Loucy (cell line): ENCODE results near the gene SIAH3.

Experiments used
- H2AFZ ChIP-seq: fragments of 200-600 bp; sonication (generic); 2 replicates; pipeline ENCODE4 v1.6.0; 2016; ENCODE audit warnings: antibody characterized with exemption, mild to moderate bottlenecking, low read length, moderate library complexity
- H3F3A ChIP-seq: fragments of 200-600 bp; 2 replicates; pipeline ENCODE4 v1.6.0; 2016; ENCODE audit warnings: antibody characterized with exemption, low read depth, mild to moderate bottlenecking
- H3K27me3 ChIP-seq: fragments of 200-600 bp; sonication (generic); 2 replicates; pipeline ENCODE4 v1.6.1; 2014; ENCODE audit warnings: low read length, mild to moderate bottlenecking; ENCODE audit not compliant: insufficient read depth, poor library complexity, severe bottlenecking
- H3K36me3 ChIP-seq: fragments of 200-600 bp; sonication (generic); 2 replicates; pipeline ENCODE4 v1.6.1; 2016; ENCODE audit warnings: low read length; ENCODE audit not compliant: insufficient read depth
- H3K4me1 ChIP-seq: fragments of 200-600 bp; sonication (generic); 2 replicates; pipeline ENCODE4 v1.5.1; 2014; ENCODE audit warnings: low read length, mild to moderate bottlenecking; ENCODE audit not compliant: insufficient read depth, poor library complexity, severe bottlenecking
- H3K4me2 ChIP-seq: fragments of 200-600 bp; sonication (generic); 2 replicates; pipeline ENCODE4 v1.6.0; 2014; ENCODE audit warnings: antibody characterized with exemption, low read length, low read depth, mild to moderate bottlenecking; ENCODE audit not compliant: poor library complexity, severe bottlenecking
- H3K4me3 ChIP-seq: fragments of 200-600 bp; sonication (generic); 2 replicates; pipeline ENCODE4 v1.5.1; 2014; ENCODE audit warnings: low read length, mild to moderate bottlenecking, mixed read lengths; ENCODE audit not compliant: poor library complexity, severe bottlenecking
- H3K79me2 ChIP-seq: fragments of 200-600 bp; sonication (generic); 2 replicates; pipeline ENCODE4 v1.6.1; 2014; ENCODE audit warnings: low read length; ENCODE audit not compliant: insufficient read depth
- H3K9ac ChIP-seq: fragments of 200-600 bp; sonication (generic); 2 replicates; pipeline ENCODE4 v1.6.0; 2014; ENCODE audit warnings: mild to moderate bottlenecking, low read depth, low read length, moderate library complexity; ENCODE audit not compliant: poor library complexity, severe bottlenecking
- H3K9me2 ChIP-seq: fragments of 200-600 bp; sonication (generic); replicated peaks from 2 replicates; pipeline ENCODE4 v1.6.1; 2016; ENCODE audit warnings: low read depth, low read length, mixed read lengths
- H3K9me3 ChIP-seq: fragments of 200-600 bp; sonication (generic); 2 replicates; pipeline ENCODE4 v1.6.1; 2014; ENCODE audit warnings: mild to moderate bottlenecking, antibody characterized with exemption, low read length, low read depth; ENCODE audit not compliant: insufficient read depth
- H4K20me1 ChIP-seq: fragments of 200-600 bp; sonication (generic); 2 replicates; pipeline ENCODE4 v1.6.0; 2014; ENCODE audit warnings: antibody characterized with exemption, low read length, mild to moderate bottlenecking; ENCODE audit not compliant: insufficient read depth, poor library complexity, severe bottlenecking
- CTCF ChIP-seq: fragments of 200-600 bp; sonication (generic); conservative IDR thresholded peaks from 2 replicates; pipeline ENCODE4 v1.5.1; 2014; ENCODE audit warnings: mild to moderate bottlenecking, antibody characterized with exemption, low read length
- EZH2phosphoT487 ChIP-seq: fragments of 200-600 bp; IDR thresholded peaks from 2 replicates; pipeline ENCODE4 v1.6.1; 2018; ENCODE audit warnings: antibody characterized with exemption, mild to moderate bottlenecking, moderate library complexity, borderline replicate concordance

SIAH3 gene

GRCh38 chr13:45809801-45810394 lies 41.7 kb downstream of the SIAH3 start:
- Histone ChIP-seq H4K20me1 (no peaks in the 10 kb centered on the region), H3K4me2 (no peak overlapping the region)

GRCh38 chr13:45808925-45809324 lies 42.6 kb downstream of the SIAH3 start:
- H4K20me1 ChIP-seq, result no peaks in the 10 kb centered on the region
- H3K9me2 ChIP-seq, result no peaks in the 10 kb centered on the region
- H3K79me2 ChIP-seq, result no peaks in the 10 kb centered on the region
- no peak overlapping the region for H3K4me3 ChIP-seq
- H3F3A ChIP-seq, result no peaks in the 10 kb centered on the region
- no peak overlapping the region for H2AFZ ChIP-seq
- H3K4me2 ChIP-seq, result no peak overlapping the region
- H3K4me1 ChIP-seq, result no peaks in the 10 kb centered on the region
- no peaks in the 10 kb centered on the region for H3K36me3 ChIP-seq
- H3K9ac ChIP-seq, result no peak overlapping the region
- no peak for TF ChIP-seq EZH2phosphoT487
- H3K9me3 ChIP-seq, result no peaks in the 10 kb centered on the region
- no peaks in the 10 kb centered on the region for H3K27me3 ChIP-seq

More at GRCh38 chr13:45809801-45810394, 41.7 kb downstream of the SIAH3 start:
- no peaks in the 10 kb centered on the region for H3F3A ChIP-seq
- H3K9ac ChIP-seq, result no peak overlapping the region
- no peaks in the 10 kb centered on the region for H3K36me3 ChIP-seq
- no peaks in the 10 kb centered on the region for H3K4me1 ChIP-seq
- no peaks in the 10 kb centered on the region for H3K27me3 ChIP-seq
- peak overlapping the region; percentile 74 for H2AFZ ChIP-seq
- TF ChIP-seq CTCF (no peak), EZH2phosphoT487 (no peak)
- no peaks in the 10 kb centered on the region for H3K9me2 ChIP-seq
- H3K9me3 ChIP-seq, result no peaks in the 10 kb centered on the region
- H3K79me2 ChIP-seq, result no peaks in the 10 kb centered on the region
- H3K4me3 ChIP-seq, result no peak overlapping the region

- Histone ChIP-seq H3K4me3 (no peak overlapping the region), H3K27me3 (no peaks in the 10 kb centered on the region), H2AFZ (no peak overlapping the region), H3K4me1 (no peaks in the 10 kb centered on the region), H3K36me3 (no peaks in the 10 kb centered on the region), H3K9me2 (no peaks in the 10 kb centered on the region), H3F3A (no peaks in the 10 kb centered on the region), H3K4me2 (no peak overlapping the region), H3K9me3 (no peaks in the 10 kb centered on the region), H3K79me2 (no peaks in the 10 kb centered on the region), H4K20me1 (no peaks in the 10 kb centered on the region), H3K9ac (no peak overlapping the region)
- TF ChIP-seq CTCF (peak; percentile 79), EZH2phosphoT487 (no peak)
Observed at GRCh38 chr13:45807520-45808099, 43.9 kb downstream of the SIAH3 start.

- no peaks in the 10 kb centered on the region for H3K36me3 ChIP-seq
- no peak overlapping the region for H3K4me2 ChIP-seq
- no peaks in the 10 kb centered on the region for H3K9me2 ChIP-seq
- H3K4me3 ChIP-seq, result no peak overlapping the region
- H3F3A ChIP-seq, result no peaks in the 10 kb centered on the region
- no peak overlapping the region for H2AFZ ChIP-seq
- H3K9ac ChIP-seq, result no peak overlapping the region
- H3K79me2 ChIP-seq, result no peaks in the 10 kb centered on the region
- H3K9me3 ChIP-seq, result no peaks in the 10 kb centered on the region
- H4K20me1 ChIP-seq, result no peaks in the 10 kb centered on the region
- no peaks in the 10 kb centered on the region for H3K4me1 ChIP-seq
- no peak for TF ChIP-seq CTCF
- no peak for TF ChIP-seq EZH2phosphoT487
- H3K27me3 ChIP-seq, result no peaks in the 10 kb centered on the region
Observed at GRCh38 chr13:45800485-45800884, 51.1 kb downstream of the SIAH3 start.
